HepG2 (cell line): ENCODE data around the gene LRP10. TPM values are rescaled to one million over a fixed set of nuclear protein-coding genes. Genes with fewer than 3 reads are reported as not detected.

ENCODE experiments used
- ATAC-seq: fragments of 200-7000 bp; cut with Tn5 transposase; 3 replicates; pipeline ENCODE4 v1.9.1; 2020; ENCODE audit warnings: mild to moderate bottlenecking, moderate library complexity
- BruUV-seq: library from RNA; stranded (reverse); fragments of 400-500 nt; replicated peaks from 2 replicates; lab custom pipeline; 2021; lab: Mats Ljungman, UMichigan
- CTCF ChIA-PET: fragments of 300-600 bp; formaldehyde crosslinking; extraction: SDS; loops from one replicate; lab custom pipeline; 2021; ENCODE audit warnings: low total read pairs, inconsistent platforms, low intra/inter-chr PET ratio; lab: Yijun Ruan, JAX
- POLR2A ChIA-PET: fragments of 350-600 bp; sonication (Branson Sonifier 250); formaldehyde crosslinking; loops from one replicate; lab custom pipeline; 2020; ENCODE audit warnings: antibody characterized with exemption, inconsistent platforms; lab: Yijun Ruan, JAX
- DNase-seq: peaks from one replicate; pipeline ENCODE4 v3.0.0-alpha.2; 2015; ENCODE audit warnings: low spot score
- FAIRE-seq: peaks from 3 replicates; lab custom pipeline; 2011; peaks lifted over from hg19 to GRCh38; lab: Jason Lieb, UNC
- H2AFZ ChIP-seq: one replicate; pipeline ENCODE4 v1.6.1; 2011; ENCODE audit warnings: low read length, inconsistent platforms
- H3K27ac ChIP-seq: fragments of 300-600 bp; 3 replicates; pipeline ENCODE4 v1.8.0; 2011; ENCODE audit warnings: mixed run types, mild to moderate bottlenecking, mixed read lengths, low read length, inconsistent platforms; ENCODE audit not compliant: insufficient read depth; ENCODE audit errors: extremely low read length
- H3K27me3 ChIP-seq, 2 experiments: fragments of 200-600 bp in 1 of 2; 2 replicates in 1 of 2; 3 replicates in 1 of 2; pipeline versions ENCODE4 v1.6.0 to v1.8.0; 2011; ENCODE audit warnings: low read length in 2 of 2, mild to moderate bottlenecking in 2 of 2, moderate library complexity in 2 of 2, inconsistent platforms in 1 of 2; ENCODE audit not compliant: insufficient read depth in 2 of 2, control insufficient read depth in 1 of 2
- H3K36me3 ChIP-seq, 2 experiments: fragments of 200-600 bp in 1 of 2; replicated peaks in 1 of 2; 2 replicates in 1 of 2; 3 replicates in 1 of 2; pipeline versions ENCODE4 v1.5.1 to v1.8.0; 2011; ENCODE audit warnings: low read length in 2 of 2, inconsistent platforms in 1 of 2; ENCODE audit not compliant: insufficient read depth in 2 of 2, control insufficient read depth in 1 of 2
- H3K4me1 ChIP-seq: 2 replicates; pipeline ENCODE4 v1.5.1; 2012; ENCODE audit warnings: low read length, inconsistent platforms; ENCODE audit not compliant: insufficient read depth
- H3K4me2 ChIP-seq: 2 replicates; pipeline ENCODE4 v1.6.0; 2011; ENCODE audit warnings: low read depth, low read length, inconsistent platforms
- H3K4me3 ChIP-seq, 3 experiments: fragments of 200-600 bp in 1 of 3; sonication (generic), shearing (Covaris generic) in 1 of 3; replicated peaks in 1 of 3; 2 replicates each; pipeline ENCODE4 v1.5.1; 2011 to 2016; ENCODE audit warnings: low read length in 3 of 3, inconsistent platforms in 2 of 3, low read depth in 2 of 3, mild to moderate bottlenecking in 2 of 3, control low read depth in 1 of 3, mixed read lengths in 1 of 3; ENCODE audit not compliant: insufficient read depth in 1 of 3
- H3K79me2 ChIP-seq: one replicate; pipeline ENCODE4 v1.6.1; 2011; ENCODE audit warnings: low read length, inconsistent platforms; ENCODE audit not compliant: insufficient read depth
- H3K9ac ChIP-seq: 2 replicates; pipeline ENCODE4 v1.6.0; 2011; ENCODE audit warnings: mild to moderate bottlenecking, low read depth, low read length, inconsistent platforms; ENCODE audit not compliant: insufficient read depth
- H3K9me3 ChIP-seq: 2 replicates; pipeline ENCODE4 v1.5.1; 2012; ENCODE audit warnings: mild to moderate bottlenecking, low read length
- H4K20me1 ChIP-seq: 2 replicates; pipeline ENCODE4 v1.6.0; 2011; ENCODE audit warnings: inconsistent platforms, mild to moderate bottlenecking, low read length, moderate library complexity; ENCODE audit not compliant: insufficient read depth
- MAZ ChIP-seq, 2 experiments: sonication (generic) in 1 of 2; formaldehyde crosslinking in 1 of 2; IDR thresholded peaks; 2 replicates each; pipeline versions ENCODE4 v1.5.0 to v1.6.1; 2012 to 2020; ENCODE audit warnings: low read depth in 2 of 2, mild to moderate bottlenecking in 2 of 2, borderline replicate concordance in 1 of 2, improper control_type of control experiment in 1 of 2, low read length in 1 of 2, missing genetic modification reagents in 1 of 2, moderate library complexity in 1 of 2
- MYNN ChIP-seq: sonication (generic); formaldehyde crosslinking; IDR thresholded peaks from 2 replicates; pipeline ENCODE4 v1.4.0; 2020; ENCODE audit warnings: mild to moderate bottlenecking, low read depth, missing genetic modification reagents
- NFKBIZ ChIP-seq: IDR thresholded peaks from 2 replicates; pipeline ENCODE4 v1.6.1; 2018; ENCODE audit warnings: missing genetic modification reagents, missing compliant biosample characterization
- PCBP1 ChIP-seq: fragments of 200-400 bp; formaldehyde crosslinking; IDR thresholded peaks from 2 replicates; pipeline ENCODE4 v1.6.1; 2017; ENCODE audit warnings: mild to moderate bottlenecking, low read depth, low read length, borderline replicate concordance
- ZNF101 ChIP-seq: sonication (generic); formaldehyde crosslinking; IDR thresholded peaks from 2 replicates; pipeline ENCODE4 v1.4.0; 2020; ENCODE audit warnings: mild to moderate bottlenecking, low read depth, missing genetic modification reagents, borderline replicate concordance
- ZNF326 ChIP-seq: sonication (generic); formaldehyde crosslinking; IDR thresholded peaks from 2 replicates; pipeline ENCODE4 v1.4.0; 2020; ENCODE audit warnings: missing genetic modification reagents, borderline replicate concordance
- WGBS: methylation state at CpG from one replicate; pipeline ENCODE4 v1.1.6; 2017; ENCODE audit warnings: low lambda C conversion rate; 5-methylcytosine and 5-hydroxymethylcytosine counted together
- in situ Hi-C: cut with HindIII; loops from 2 replicates; pipeline ENCODE4 v1.10.0; 2017; ENCODE audit warnings: low pct_unique_long_range_greater_than_20kb; ENCODE audit not compliant: extremely low pct_ligation_motif_present
- intact Hi-C: fragments of 100-400 bp; cut with micrococcal nuclease; formaldehyde crosslinking; loops from one replicate; pipeline ENCODE4 v1.10.0; 2022; ENCODE audit not compliant: unreplicated experiment
- polyA plus RNA-seq, 8 experiments: library from polyadenylated mRNA; depleted of rRNA in 3 of 8; stranded (reverse) in 7 of 8; unstranded in 1 of 8; fragments of >200 nt; fragmentation: Illumina TruSeq in 4 of 8; extraction: Trizol in 4 of 8; gene quantifications; 2 replicates each; pipeline versions ENCODE4 v1.2.1 to v1.2.3, GENCODE V29; 2011 to 2016; ENCODE audit warnings: low read depth in 4 of 8, missing spikeins in 1 of 8, mixed read lengths in 1 of 8; ENCODE audit not compliant: insufficient read depth in 1 of 8
- total RNA-seq, 5 experiments: library from RNA; depleted of rRNA; stranded (reverse); fragments of >200 nt; fragmentation: Illumina TruSeq; extraction: Trizol; gene quantifications; 2 replicates each; pipeline ENCODE4 v1.2.3, GENCODE V29; 2016; ENCODE audit warnings: low read depth in 1 of 5
- TF ChIP-seq, protein P1 (sequence below), 2 experiments: fragments of 450-650 bp in 1 of 2; sonication (generic) in 1 of 2; formaldehyde crosslinking in 1 of 2; IDR thresholded peaks; 2 replicates each; pipeline versions ENCODE4 v1.6.1 to v1.8.0; 2016 to 2022; ENCODE audit warnings: antibody characterized with exemption in 1 of 2, mild to moderate bottlenecking in 1 of 2, missing genetic modification reagents in 1 of 2

LRP10 gene
- total and polyA plus RNA-seq, 2 of the 13 experiments (the other 11 are each of a cell fraction or from before 2014, with no cell fraction given) = 16.9 to 45.2 TPM

DNA sequence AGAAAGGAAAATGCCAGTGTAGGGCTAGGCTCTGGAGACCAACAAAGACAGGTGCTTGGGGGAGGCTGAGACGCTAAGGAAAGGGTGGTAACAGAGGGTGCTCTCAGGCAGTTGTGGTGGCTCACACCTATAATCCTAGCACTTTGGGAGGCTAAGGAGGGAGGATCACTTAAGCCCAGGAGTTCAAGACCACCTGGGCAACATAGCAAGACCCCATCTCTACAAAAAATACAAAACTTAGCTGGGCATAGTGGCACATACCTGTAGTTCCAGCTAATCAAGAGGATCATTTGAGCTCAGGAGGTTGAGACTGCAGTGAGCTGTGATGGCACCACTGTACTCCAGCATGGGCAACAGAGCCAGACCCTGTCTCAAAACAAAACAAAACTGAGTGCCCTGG is 23.9 kb downstream of the LRP10 start:
- Histone ChIP-seq H3K9ac (no peak overlapping the region), H3K9me3 (no peaks in the 10 kb centered on the region), H4K20me1 (no peaks in the 10 kb centered on the region), H3K4me3 (no peak overlapping the region), H3K36me3 (no peaks in the 10 kb centered on the region), H3K4me2 (no peak overlapping the region), H2AFZ (no peak overlapping the region), H3K79me2 (no peaks in the 10 kb centered on the region), H3K4me1 (peaks cover 7% of the 10 kb centered on the region; the same call in 1 of the 2 replicates), H3K27ac (no peak overlapping the region), H3K27me3 (peaks cover 8 to 21% of the 10 kb centered on the region in 2 experiments; a peak in 3 of 5 replicates)
- TF ChIP-seq MAZ (IDR thresholded peaks at IDR 0.05; ENCODE audit: borderline replicate concordance, low read depth, low read length) (no peak), MAZ (CRISPR knock-in tag; IDR thresholded peaks at IDR 0.05; ENCODE audit: low read depth) (no peak), ZNF326 (no peak)
- in situ Hi-C loops = no loop called here
- ATAC-seq (no peak), DNase-seq (no peak), FAIRE-seq (no peak)
- ChIA-PET CTCF (no interaction called here), POLR2A (interaction anchor here (0.9 to 1.3 kb wide), 2 partner anchors 32 to 129 kb away, joined by 3 to 4 read pairs; partner anchors contain the start of gene OXA1L)
- 42% methylated on average over 1 of the region's 1 CpG for WGBS
- BruUV-seq = no TSS peak
- intact Hi-C loops = no loop called here

DNA sequence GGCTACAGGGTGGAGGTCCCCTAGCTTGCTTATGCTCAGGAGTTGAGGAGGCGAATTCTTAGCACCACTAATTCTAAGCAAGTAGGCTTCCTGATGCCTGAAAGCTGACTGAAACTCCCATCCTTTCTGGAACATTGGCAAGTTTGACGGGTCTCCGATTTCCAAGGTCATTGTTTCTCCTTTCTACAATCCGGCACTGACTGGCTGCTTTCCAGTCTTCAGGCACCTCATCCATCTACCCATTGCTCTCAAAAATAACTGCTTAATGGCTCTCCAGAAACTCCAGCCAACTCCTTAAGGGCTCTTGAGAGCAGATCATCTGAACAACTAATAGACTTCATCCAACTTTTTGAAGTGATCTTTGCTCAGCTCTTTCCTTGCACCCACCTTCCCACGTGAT is 24.8 kb downstream of the LRP10 start:
- ATAC-seq (no peak), DNase-seq (no peak), FAIRE-seq (no peak)
- H3K4me1 ChIP-seq = peaks cover 10% of the 10 kb centered on the region
- in situ Hi-C loops (no loop called here), intact Hi-C loops (no loop called here)
- H3K36me3 ChIP-seq = no peaks in the 10 kb centered on the region
- WGBS = 28% methylated on average over 5 of the region's 5 CpGs
- ChIA-PET CTCF (no interaction called here), POLR2A (interaction anchor here (0.8 to 1.6 kb wide), 4 partner anchors 25 to 130 kb away, joined by 3 to 4 read pairs (median 4); partner anchors contain the start of genes LRP10, OXA1L and PRMT5)
- H3K27ac ChIP-seq = no peak overlapping the region
- H2AFZ ChIP-seq = no peak overlapping the region
- no peak overlapping the region for H3K4me2 ChIP-seq
- BruUV-seq = no TSS peak
- H3K4me3 ChIP-seq = no peak overlapping the region
- H3K79me2 ChIP-seq = no peaks in the 10 kb centered on the region
- H4K20me1 ChIP-seq = no peaks in the 10 kb centered on the region
- peaks cover 8 to 21% of the 10 kb centered on the region in 2 experiments; a peak in 3 of 5 replicates for H3K27me3 ChIP-seq
- no peaks in the 10 kb centered on the region for H3K9me3 ChIP-seq
- no peak overlapping the region for H3K9ac ChIP-seq
- TF ChIP-seq, protein P1, sequence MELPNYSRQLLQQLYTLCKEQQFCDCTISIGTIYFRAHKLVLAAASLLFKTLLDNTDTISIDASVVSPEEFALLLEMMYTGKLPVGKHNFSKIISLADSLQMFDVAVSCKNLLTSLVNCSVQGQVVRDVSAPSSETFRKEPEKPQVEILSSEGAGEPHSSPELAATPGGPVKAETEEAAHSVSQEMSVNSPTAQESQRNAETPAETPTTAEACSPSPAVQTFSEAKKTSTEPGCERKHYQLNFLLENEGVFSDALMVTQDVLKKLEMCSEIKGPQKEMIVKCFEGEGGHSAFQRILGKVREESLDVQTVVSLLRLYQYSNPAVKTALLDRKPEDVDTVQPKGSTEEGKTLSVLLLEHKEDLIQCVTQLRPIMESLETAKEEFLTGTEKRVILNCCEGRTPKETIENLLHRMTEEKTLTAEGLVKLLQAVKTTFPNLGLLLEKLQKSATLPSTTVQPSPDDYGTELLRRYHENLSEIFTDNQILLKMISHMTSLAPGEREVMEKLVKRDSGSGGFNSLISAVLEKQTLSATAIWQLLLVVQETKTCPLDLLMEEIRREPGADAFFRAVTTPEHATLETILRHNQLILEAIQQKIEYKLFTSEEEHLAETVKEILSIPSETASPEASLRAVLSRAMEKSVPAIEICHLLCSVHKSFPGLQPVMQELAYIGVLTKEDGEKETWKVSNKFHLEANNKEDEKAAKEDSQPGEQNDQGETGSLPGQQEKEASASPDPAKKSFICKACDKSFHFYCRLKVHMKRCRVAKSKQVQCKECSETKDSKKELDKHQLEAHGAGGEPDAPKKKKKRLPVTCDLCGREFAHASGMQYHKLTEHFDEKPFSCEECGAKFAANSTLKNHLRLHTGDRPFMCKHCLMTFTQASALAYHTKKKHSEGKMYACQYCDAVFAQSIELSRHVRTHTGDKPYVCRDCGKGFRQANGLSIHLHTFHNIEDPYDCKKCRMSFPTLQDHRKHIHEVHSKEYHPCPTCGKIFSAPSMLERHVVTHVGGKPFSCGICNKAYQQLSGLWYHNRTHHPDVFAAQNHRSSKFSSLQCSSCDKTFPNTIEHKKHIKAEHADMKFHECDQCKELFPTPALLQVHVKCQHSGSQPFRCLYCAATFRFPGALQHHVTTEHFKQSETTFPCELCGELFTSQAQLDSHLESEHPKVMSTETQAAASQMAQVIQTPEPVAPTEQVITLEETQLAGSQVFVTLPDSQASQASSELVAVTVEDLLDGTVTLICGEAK (IDR thresholded peaks at IDR 0.05) = no peak
- TF ChIP-seq, protein P1 (CRISPR knock-in tag; IDR thresholded peaks at IDR 0.05) = no peak
- TF ChIP-seq PCBP1 (no peak), NFKBIZ (CRISPR knock-in tag) (no peak), ZNF101 (CRISPR knock-in tag) (no peak), MYNN (no peak)
